ENCODE data around the gene AHSG.

DNA sequence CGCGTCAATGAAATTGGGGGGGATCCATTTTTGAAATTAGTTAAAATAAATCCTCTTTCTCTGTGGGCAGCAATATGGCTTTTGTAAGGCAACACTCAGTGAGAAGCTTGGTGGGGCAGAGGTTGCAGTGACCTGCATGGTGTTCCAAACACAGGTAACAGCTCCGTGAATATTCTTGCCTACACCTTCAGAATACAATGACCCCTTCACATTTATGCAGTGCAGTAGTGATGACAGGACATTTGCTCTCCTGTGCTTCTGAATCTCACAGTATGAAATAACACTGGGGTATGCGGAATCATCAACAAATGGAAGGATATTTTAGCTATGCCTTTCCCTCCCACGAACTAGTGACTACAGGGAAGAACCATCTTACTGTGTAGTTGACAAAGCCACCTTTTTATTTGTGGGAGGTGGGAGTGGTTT is 6.9 kb downstream of the AHSG start:
- TF ChIP-seq, protein P1, sequence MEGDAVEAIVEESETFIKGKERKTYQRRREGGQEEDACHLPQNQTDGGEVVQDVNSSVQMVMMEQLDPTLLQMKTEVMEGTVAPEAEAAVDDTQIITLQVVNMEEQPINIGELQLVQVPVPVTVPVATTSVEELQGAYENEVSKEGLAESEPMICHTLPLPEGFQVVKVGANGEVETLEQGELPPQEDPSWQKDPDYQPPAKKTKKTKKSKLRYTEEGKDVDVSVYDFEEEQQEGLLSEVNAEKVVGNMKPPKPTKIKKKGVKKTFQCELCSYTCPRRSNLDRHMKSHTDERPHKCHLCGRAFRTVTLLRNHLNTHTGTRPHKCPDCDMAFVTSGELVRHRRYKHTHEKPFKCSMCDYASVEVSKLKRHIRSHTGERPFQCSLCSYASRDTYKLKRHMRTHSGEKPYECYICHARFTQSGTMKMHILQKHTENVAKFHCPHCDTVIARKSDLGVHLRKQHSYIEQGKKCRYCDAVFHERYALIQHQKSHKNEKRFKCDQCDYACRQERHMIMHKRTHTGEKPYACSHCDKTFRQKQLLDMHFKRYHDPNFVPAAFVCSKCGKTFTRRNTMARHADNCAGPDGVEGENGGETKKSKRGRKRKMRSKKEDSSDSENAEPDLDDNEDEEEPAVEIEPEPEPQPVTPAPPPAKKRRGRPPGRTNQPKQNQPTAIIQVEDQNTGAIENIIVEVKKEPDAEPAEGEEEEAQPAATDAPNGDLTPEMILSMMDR (IDR thresholded peaks at IDR 0.05; ENCODE audit: low read depth, low read length): no peak
- TF ChIP-seq POLR2A (IDR thresholded peaks at IDR 0.05; ENCODE audit: extremely low read depth, insufficient read length): no peak
- TF ChIP-seq, protein P2, sequence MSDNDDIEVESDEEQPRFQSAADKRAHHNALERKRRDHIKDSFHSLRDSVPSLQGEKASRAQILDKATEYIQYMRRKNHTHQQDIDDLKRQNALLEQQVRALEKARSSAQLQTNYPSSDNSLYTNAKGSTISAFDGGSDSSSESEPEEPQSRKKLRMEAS (IDR thresholded peaks at IDR 0.05; ENCODE audit: low read depth, low read length): no peak

Data from NB4 (cell line).